Epithelial cell of alveolus of lung (primary cell): ENCODE measurements around the gene LALBA. TPM values are rescaled to one million over a fixed set of nuclear protein-coding genes. Genes with fewer than 3 reads are reported as not detected.

Experiments used
- total RNA-seq: library from RNA; depleted of rRNA; stranded (reverse); fragments of >200 nt; gene quantifications from 2 replicates; pipeline ENCODE4 v1.2.1, GENCODE V29; 2015

The LALBA gene
- not detected in 2 replicates for total RNA-seq

DNA sequence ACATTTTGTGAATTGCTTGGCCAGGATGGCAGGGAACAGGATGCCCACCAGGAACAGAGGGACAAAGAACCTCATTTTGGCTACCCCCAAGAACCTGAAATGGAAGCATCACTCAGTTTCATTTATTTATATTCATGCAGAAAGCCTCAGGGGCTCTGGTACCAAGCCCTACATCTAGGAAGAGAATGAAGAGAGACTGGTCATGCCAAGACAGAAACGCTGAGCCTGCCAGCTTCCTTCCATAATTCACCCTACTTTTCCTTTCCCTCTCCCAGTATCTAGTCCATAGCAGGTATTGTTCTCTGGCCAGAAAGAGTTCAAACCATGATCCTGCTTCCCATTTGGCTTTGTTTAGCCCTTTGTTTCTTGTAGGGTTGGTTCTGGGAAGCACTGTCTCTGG lies at the start of gene LALBA:
Gene LALBA (minus strand): TSS at position 101 of the 400 bp plus-strand sequence. CDS start 26 bp downstream, at position 75.

DNA sequence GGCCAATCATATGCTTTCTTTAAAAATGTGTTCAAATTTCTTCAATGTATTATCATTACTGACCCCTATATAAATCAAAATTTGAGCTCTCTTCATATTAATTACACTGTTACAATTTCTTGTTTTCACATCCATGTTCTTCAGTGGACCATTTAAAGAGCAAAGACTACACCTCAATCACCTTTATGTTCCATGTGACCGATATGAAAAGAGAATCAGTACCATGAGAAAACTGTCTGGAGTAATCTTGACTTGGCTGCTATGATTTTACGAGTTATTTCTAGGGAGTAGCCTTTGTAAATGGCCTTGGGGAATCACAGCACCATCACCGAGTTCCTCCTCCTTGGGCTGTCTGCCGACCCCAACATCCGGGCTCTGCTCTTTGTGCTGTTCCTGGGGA lies 44.5 kb downstream of the LALBA start, which contains the start of gene OR8S1:
Gene OR8S1 (plus strand): TSS at position 301 of the 400 bp plus-strand sequence. CDS start 0 bp downstream, at position 301.

Other genes with a start within 250 kb of the LALBA start
- gene ZNF641, start 219.1 kb downstream of the LALBA start, total RNA-seq, result 1.3 and 5.4 TPM in 2 replicates
- gene ANP32D, start 97.5 kb downstream of the LALBA start, total RNA-seq, result not detected in 2 replicates
- gene C12orf54, start 87.5 kb downstream of the LALBA start, total RNA-seq, result 2.2 TPM in 1 of 2 replicates, not detected in the other
- not detected in 2 replicates for gene OR8S1, start 44.4 kb downstream of the LALBA start, total RNA-seq
- gene KANSL2, start 112.2 kb upstream of the LALBA start, total RNA-seq, result 45.3 and 45.7 TPM in 2 replicates
- 18.6 and 20.1 TPM in 2 replicates for gene CCNT1, start 146.7 kb upstream of the LALBA start, total RNA-seq
- 15.8 and 42.2 TPM in 2 replicates for gene ADCY6, start 219.0 kb upstream of the LALBA start, total RNA-seq
- 27.5 and 37.7 TPM in 2 replicates for gene CACNB3, start 248.4 kb upstream of the LALBA start, total RNA-seq